Right lung (tissue), 5 donors: ENCODE measurements around the gene ABCB4. TPM values are rescaled to one million over a fixed set of nuclear protein-coding genes. Genes with fewer than 3 reads are reported as not detected.

Experiments used
- polyA plus RNA-seq, 5 donors: library from polyadenylated mRNA; unstranded; fragments of 120-200 nt; gene quantifications; one replicate each; pipeline versions ENCODE4 v1.2.1 to v1.2.3, GENCODE V29; 2013; ENCODE audit warnings: inconsistent platforms in 1 of 5, low replicate concordance in 1 of 5; ENCODE audit not compliant: insufficient read length in 5 of 5, insufficient read depth in 1 of 5

Gene ABCB4
- polyA plus RNA-seq, 5 donors: 0.72 to 1.2 (median 0.84) TPM

Other genes with a start within 250 kb of the ABCB4 start
- gene CROT, start 130.0 kb downstream of the ABCB4 start, polyA plus RNA-seq: 10 to 100 TPM; 22.8 to 31.6 (median 30.3) TPM
- 1 to 10 TPM in 1 of 5 donors, under 1 TPM in 4; 0.43 to 1.1 (median 0.65) TPM for gene ABCB1, start 125.2 kb upstream of the ABCB4 start, polyA plus RNA-seq
- gene RUNDC3B, start 152.7 kb upstream of the ABCB4 start, polyA plus RNA-seq: under 1 TPM; 0.10 to 0.30 (median 0.22) TPM